Measurements from ENCODE around the gene SCN2A. TPM values are rescaled to one million over a fixed set of nuclear protein-coding genes. Genes with fewer than 3 reads are reported as not detected.

SCN2A gene
- total RNA-seq, 1 experiment from 2014 or later: 0.24 TPM

DNA sequence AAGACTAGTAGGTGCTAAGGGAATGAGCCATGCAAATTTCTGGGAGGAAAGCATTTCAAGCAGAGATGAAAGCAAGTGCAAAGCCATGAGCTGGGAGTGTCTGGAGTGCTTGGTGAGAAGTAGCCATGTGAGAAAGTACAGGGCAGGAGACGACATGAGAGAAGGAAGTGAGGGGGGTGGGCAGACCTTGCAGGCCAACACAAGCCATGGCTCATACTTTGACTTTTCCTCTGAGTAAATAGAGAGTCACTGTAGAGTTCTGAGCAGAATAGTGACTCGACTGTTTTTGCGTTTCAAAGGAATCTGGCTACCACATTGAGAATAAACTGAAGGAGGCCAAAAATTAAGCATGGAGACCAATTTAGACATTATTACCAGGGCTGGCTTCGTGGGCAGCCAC is 42.2 kb downstream of the SCN2A start:
- H3K4me1 Mint-ChIP-seq: 0 out of 4 replicates have a peak, but pooled peaks cover 5 to 6% of the 10 kb centered on the region in 2 experiments
- Histone ChIP-seq H4K5ac (ENCODE audit: insufficient read length, low read depth, low read length) (no peak overlapping the region), H3K27ac (ENCODE audit: insufficient read length, low read depth, low read length) (no peak overlapping the region), H2BK15ac (ENCODE audit: low read depth, low read length) (no peak overlapping the region), H4K8ac (replicated peaks; ENCODE audit: insufficient read length, low read depth, low read length) (no peak overlapping the region), H3T11ph (ENCODE audit: low read length) (no peak overlapping the region), H3K9me3 (ENCODE audit: control insufficient read depth, low read depth, low read length) (no peaks in the 10 kb centered on the region), H3K4me1 (ENCODE audit: insufficient read depth, low read length) (no peaks in the 10 kb centered on the region), H3K56ac (ENCODE audit: insufficient read length, low read depth, low read length) (no peak overlapping the region), H4K20me1 (ENCODE audit: control insufficient read depth, insufficient read depth, insufficient read length) (no peaks in the 10 kb centered on the region), H2BK12ac (ENCODE audit: insufficient read length, low read depth, low read length) (no peak overlapping the region), H3K23me2 (ENCODE audit: insufficient read length, low read depth, low read length, poor library complexity, severe bottlenecking) (no peaks in the 10 kb centered on the region), H2AK5ac (ENCODE audit: insufficient read length, low read length) (no peak overlapping the region), H3K4me2 (ENCODE audit: insufficient read depth, insufficient read length, low read length) (no peak overlapping the region), H2BK5ac (ENCODE audit: insufficient read length, low read length) (no peak overlapping the region), H3K14ac (ENCODE audit: insufficient read depth, low read length) (no peak overlapping the region), H3K79me1 (ENCODE audit: insufficient read depth, low read depth, low read length, poor library complexity, severe bottlenecking) (no peaks in the 10 kb centered on the region), H3K4ac (ENCODE audit: low read depth, low read length) (no peak overlapping the region), H4K91ac (ENCODE audit: insufficient read length, low read depth, low read length) (no peak overlapping the region), H2BK120ac (ENCODE audit: low read depth, low read length, poor library complexity, severe bottlenecking) (no peak overlapping the region), H2AFZ (ENCODE audit: low read length) (no peak overlapping the region), H3K23ac (ENCODE audit: insufficient read length, low read depth, low read length) (no peak overlapping the region), H3K27me3 (ENCODE audit: insufficient read depth, low read length) (no peaks in the 10 kb centered on the region), H3K18ac (ENCODE audit: insufficient read length, low read depth, low read length) (no peak overlapping the region), H3K79me2 (ENCODE audit: insufficient read depth, low read length) (no peaks in the 10 kb centered on the region), H3K9ac (ENCODE audit: extremely low read depth, insufficient read length, low read length) (no peak overlapping the region), H2BK20ac (ENCODE audit: low read depth, low read length, poor library complexity, severe bottlenecking) (no peak overlapping the region)
- no peaks in the 10 kb centered on the region for H3K9me3 Mint-ChIP-seq
- TF ChIP-seq, protein P1, sequence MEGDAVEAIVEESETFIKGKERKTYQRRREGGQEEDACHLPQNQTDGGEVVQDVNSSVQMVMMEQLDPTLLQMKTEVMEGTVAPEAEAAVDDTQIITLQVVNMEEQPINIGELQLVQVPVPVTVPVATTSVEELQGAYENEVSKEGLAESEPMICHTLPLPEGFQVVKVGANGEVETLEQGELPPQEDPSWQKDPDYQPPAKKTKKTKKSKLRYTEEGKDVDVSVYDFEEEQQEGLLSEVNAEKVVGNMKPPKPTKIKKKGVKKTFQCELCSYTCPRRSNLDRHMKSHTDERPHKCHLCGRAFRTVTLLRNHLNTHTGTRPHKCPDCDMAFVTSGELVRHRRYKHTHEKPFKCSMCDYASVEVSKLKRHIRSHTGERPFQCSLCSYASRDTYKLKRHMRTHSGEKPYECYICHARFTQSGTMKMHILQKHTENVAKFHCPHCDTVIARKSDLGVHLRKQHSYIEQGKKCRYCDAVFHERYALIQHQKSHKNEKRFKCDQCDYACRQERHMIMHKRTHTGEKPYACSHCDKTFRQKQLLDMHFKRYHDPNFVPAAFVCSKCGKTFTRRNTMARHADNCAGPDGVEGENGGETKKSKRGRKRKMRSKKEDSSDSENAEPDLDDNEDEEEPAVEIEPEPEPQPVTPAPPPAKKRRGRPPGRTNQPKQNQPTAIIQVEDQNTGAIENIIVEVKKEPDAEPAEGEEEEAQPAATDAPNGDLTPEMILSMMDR (conservative IDR thresholded peaks at IDR 0.05): no peak
- peak overlapping the region; percentile 8 to 38 (median 15); a peak in 2 of 7 replicates for H3K27ac Mint-ChIP-seq
- no CpG with 5 or more reads among the region's 4 CpGs for WGBS (ENCODE audit: extremely low coverage, insufficient read length, low lambda C conversion rate)
- H3K27me3 Mint-ChIP-seq (ENCODE audit: low read depth): no peaks in the 10 kb centered on the region
- H3K4me3 Mint-ChIP-seq: no peak overlapping the region
- no peaks in the 10 kb centered on the region for H3K36me3 Mint-ChIP-seq (ENCODE audit: insufficient read depth in 1 of 3, low read depth in 3 of 3)
- DNase-seq: no peak

Measured in H9 (cell line).